GM18507 (cell line): Measurements from ENCODE around the gene NHLH2.

Experiments
- DNase-seq: peaks from one replicate; pipeline ENCODE4 v3.0.0; 2011; ENCODE audit warnings: low read depth; ENCODE audit not compliant: insufficient read length; ENCODE audit errors: extremely low spot score
- FAIRE-seq: peaks from 2 replicates; lab custom pipeline; 2011; peaks lifted over from hg19 to GRCh38; lab: Jason Lieb, UNC

NHLH2 gene

DNA sequence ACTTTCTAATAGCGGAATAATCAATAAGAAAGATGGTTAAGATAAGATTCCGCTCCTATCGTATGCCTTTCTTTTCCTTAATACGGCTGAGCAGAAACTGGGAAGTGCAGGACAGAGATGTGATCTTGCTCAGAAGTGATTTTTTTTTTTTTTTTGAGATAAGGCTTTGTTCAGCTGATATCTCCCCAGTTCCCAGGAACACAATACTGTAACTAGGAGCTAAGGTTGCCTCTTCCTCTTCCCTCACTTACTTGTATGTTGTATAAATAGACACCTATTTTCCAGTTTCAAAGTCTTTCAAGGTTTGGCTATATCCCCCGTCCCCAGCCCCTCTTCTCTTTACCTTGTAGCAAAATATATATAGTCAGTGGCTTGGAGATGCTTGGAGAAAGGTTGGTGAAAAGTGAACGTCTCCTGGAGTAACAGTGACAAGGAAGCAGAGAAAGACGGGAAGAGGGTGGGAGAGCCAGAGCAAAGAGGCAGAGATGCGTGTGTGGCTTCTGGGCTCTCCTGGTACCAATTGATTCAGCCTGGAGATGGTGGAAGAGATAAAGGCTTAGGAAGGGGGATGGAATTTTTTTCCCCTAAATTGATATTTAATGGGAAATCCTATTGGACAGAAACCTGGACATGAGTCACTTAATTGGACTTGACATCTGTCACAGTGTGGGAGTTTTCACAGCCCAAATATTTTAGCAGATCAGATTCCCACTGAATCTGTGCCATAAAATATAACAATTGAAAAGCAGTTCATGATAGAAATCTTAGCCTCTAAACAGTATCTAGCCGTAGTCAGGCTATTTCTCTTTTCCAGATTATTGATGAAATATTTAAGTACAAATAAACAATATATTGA, at the start of gene NHLH2:
Gene NHLH2, minus strand, starts transcription at position 522 of the 856 bp plus-strand sequence. CDS start 2,754 bp downstream, outside the sequence.
- FAIRE-seq, result no peak
- no peak for DNase-seq

- FAIRE-seq (no peak), DNase-seq (no peak)
Measured at GRCh38 chr1:115890580-115890979, 49.7 kb upstream of the NHLH2 start.

GRCh38 chr1:115888976-115889375, 48.0 kb upstream of the NHLH2 start:
- DNase-seq, result no peak
- no peak for FAIRE-seq

DNA sequence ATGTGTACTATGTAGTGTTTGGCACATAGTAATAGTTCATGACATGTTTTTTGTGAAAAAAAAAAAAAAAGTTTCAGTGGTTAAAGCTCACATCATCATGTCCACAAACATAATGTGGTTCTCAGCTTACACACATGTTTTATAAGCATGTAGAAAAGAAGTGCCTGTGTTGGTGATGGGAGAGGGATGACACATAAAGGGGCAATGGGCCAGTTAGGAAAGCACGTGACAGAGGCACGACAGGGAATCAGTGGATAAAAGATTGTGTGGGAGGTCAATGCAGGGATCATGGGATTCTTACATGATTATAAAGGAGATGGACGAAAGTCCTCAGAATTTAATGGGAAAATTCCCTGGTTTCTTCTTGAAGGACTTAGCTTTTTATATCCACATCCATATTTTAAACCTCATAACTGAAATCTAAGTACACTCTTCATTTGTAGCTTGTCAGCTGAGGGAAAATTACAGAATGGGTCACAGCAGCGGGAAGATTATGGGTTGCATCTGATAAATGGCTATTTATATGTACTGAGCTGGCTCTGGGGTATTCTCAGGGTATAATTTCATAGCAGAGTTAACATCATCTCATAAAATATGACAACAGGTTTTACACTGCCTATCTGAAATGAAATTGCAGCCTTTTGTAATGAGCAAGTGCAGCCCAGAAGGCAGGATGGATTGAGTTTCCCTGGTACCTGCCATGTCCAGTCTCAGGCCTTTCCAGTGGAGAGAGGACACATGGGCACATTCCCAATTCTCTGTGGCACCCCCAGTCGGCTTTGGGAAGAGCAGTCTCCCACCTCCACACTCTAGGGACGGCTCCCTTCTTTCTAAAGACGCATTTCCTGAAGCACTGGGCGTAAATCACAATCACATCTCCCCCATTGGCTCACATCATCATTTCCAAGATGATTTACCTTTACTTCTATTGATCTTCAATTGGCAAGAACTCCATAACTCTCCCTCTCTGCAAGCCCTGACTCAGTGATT, 42.3 kb upstream of the NHLH2 start:
- DNase-seq, result no peak
- no peak for FAIRE-seq

GRCh38 chr1:115880981-115881672, 40.2 kb upstream of the NHLH2 start:
- DNase-seq, result no peak
- no peak for FAIRE-seq

GRCh38 chr1:115879977-115880376, 39.1 kb upstream of the NHLH2 start:
- DNase-seq, result no peak

DNA sequence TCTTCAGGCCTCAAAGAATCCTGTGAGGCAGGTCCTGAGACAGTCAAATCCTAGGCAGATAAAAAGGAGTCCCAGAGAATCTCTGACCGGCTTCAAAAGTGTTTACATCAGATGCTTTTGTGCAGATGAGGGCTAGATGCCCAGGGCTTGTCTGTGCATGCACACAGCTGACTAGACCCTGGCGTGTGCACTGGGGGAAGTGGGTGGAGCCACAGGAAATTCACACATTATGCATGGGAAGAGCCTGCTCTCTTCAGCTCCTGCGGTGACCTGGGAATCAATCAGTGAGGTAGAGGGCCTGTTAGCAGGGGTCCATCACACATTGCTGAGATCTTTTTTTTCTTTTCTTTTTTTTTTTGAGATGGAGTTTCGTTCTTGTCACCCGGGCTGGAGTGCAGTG, 36.6 kb upstream of the NHLH2 start:
- DNase-seq (no peak), FAIRE-seq (no peak)

More at GRCh38 chr1:115879977-115880376, 39.1 kb upstream of the NHLH2 start:
- no peak for FAIRE-seq

- FAIRE-seq (no peak), DNase-seq (no peak)
Measured at GRCh38 chr1:115874904-115875303, 34.0 kb upstream of the NHLH2 start.

DNA sequence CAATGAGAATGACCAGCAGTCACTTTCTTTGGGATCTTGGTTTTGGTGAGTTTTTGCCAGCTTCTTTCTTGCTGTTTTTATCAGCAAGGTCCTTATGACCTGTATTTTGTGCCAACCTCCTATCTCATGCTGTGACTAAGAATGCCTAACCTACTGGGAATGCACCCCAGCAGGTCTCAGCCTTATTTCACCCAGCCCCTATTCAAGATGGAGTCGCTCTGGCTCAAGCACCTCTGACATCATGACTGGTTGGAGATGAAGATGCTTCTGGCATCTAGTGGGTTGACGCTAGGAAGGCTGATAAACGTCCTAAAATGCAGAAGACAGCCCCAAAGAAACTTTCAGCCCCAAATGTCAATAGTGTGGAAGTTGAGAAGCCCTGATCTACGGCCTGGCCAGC, 33.6 kb upstream of the NHLH2 start:
- FAIRE-seq (no peak), DNase-seq (no peak)

DNA sequence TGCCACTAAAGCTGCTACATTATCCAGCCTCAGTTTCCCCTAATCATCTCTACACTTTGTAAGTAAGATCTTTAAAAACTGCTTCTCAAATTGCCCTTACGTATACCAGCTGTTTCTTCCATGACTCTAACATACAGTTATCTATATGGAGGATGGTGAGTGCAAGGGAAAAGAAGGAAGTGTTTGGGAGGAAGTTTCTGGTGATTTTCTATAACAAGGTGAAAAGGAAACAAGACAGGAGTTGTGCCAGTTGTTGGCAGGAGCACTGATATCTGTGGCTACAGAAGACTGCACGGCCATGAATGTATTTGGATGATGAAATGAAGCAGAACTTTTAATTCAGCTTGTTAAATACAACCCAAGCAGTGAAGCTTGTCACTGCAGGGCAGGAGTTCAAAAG, 32.3 kb upstream of the NHLH2 start:
- FAIRE-seq (no peak), DNase-seq (no peak)

DNA sequence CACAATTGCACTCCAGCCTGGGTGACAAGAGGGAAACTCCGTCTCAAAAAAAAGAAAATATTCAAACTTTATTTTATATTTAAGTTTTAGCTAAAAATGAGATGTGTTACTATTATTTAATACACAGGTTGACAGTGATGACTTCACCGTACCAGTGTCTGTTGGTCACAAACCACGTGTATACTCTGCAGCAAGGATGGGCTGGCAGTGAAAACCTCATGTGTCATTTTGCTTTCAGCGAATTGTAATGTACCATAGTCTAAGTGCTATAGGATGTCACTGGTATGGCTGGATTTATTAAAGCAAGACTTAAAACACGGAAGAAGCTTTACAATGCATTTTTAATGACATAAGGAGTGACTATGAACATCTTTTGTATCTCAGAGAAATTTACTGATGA, 28.1 kb upstream of the NHLH2 start:
- DNase-seq, result no peak
- FAIRE-seq, result no peak

DNA sequence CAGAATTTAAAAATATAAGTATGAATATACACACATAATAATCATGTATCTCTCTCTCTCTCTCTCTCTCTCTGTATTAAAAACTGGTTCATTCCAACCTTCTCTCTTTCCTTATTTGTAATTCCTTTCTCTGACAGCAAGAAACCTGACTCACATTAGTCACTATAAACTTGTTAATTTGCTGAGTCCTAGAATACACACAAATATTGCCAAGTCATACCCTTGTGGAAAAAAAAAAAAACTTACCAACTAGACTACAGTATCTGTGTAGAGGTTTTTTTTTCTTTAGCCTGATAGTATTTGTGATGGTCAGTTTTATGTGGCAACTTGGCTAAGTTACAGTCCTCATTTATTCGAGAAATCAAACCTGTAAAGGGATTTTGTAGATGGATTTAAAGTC, 26.3 kb upstream of the NHLH2 start:
- FAIRE-seq, result no peak
- DNase-seq, result no peak

GRCh38 chr1:115865704-115866380, 24.9 kb upstream of the NHLH2 start:
- FAIRE-seq (no peak), DNase-seq (no peak)

- FAIRE-seq (no peak), DNase-seq (no peak)
Measured at GRCh38 chr1:115862403-115862802, 21.5 kb upstream of the NHLH2 start.

- DNase-seq (no peak), FAIRE-seq (no peak)
Measured at GRCh38 chr1:115854005-115854404, 13.1 kb upstream of the NHLH2 start.

GRCh38 chr1:115850937-115851336, 10.0 kb upstream of the NHLH2 start:
- FAIRE-seq (no peak), DNase-seq (no peak)

- FAIRE-seq (no peak), DNase-seq (no peak)
Measured at GRCh38 chr1:115847787-115848186, 6.9 kb upstream of the NHLH2 start.

DNA sequence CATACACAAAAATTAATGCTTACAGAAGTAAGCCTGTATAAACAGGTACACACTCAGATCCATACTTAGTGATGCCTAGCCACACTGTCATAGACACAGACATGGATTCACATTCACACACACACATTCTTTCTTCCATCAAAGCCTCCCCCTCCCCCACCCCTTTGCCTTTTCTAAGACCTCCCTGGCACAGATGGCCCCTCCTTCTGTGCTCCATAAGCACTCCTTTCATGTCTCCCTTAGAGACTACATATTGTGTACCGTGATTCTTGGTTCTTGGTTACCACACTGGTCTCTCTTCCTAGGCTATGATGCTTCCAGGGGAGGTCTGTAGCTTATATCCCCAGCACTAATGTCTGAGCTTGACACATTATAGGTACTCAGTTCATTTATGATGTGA, 2.0 kb upstream of the NHLH2 start:
- DNase-seq (no peak), FAIRE-seq (no peak)

GRCh38 chr1:115839679-115840237, 1.2 kb downstream of the NHLH2 start:
- no peak for DNase-seq
- no peak for FAIRE-seq
